Natural killer cell (primary cell): ENCODE measurements around the gene ZMYM2. TPM values are rescaled to one million over a fixed set of nuclear protein-coding genes. Genes with fewer than 3 reads are reported as not detected.

Experiments
- ATAC-seq, 3 donors: fragments of 150-1000 bp in 2 of 3; fragments of 200-7000 bp in 1 of 3; cut with Tn5 transposase; 1 replicate in 1 of 3; 2 replicates in 2 of 3; pipeline ENCODE4 v1.10.0; 2021; ENCODE audit warnings: mild to moderate bottlenecking in 2 of 3, moderate library complexity in 2 of 3
- DNase-seq, 2 donors: peaks; one replicate each; pipeline versions ENCODE4 v3.0.0 to v3.0.0-alpha.2; 2013 to 2021; ENCODE audit warnings: mixed read lengths in 1 of 2
- H3K27ac ChIP-seq: one replicate; pipeline ENCODE4 v1.5.1; 2013; ENCODE audit warnings: mild to moderate bottlenecking, low read length
- H3K27me3 ChIP-seq: one replicate; pipeline ENCODE4 v1.6.1; 2013; ENCODE audit warnings: low read length; ENCODE audit not compliant: control insufficient read depth, insufficient read depth
- H3K36me3 ChIP-seq: one replicate; pipeline ENCODE4 v1.6.1; 2013; ENCODE audit warnings: low read length; ENCODE audit not compliant: control insufficient read depth, insufficient read depth
- H3K4me1 ChIP-seq: one replicate; pipeline ENCODE4 v1.6.1; 2013; ENCODE audit warnings: low read length; ENCODE audit not compliant: control insufficient read depth, insufficient read depth
- H3K4me3 ChIP-seq: one replicate; pipeline ENCODE4 v1.5.1; 2013; ENCODE audit warnings: low read length
- H3K9me3 ChIP-seq: one replicate; pipeline ENCODE4 v1.6.1; 2013; ENCODE audit warnings: low read length; ENCODE audit not compliant: control insufficient read depth, insufficient read depth
- H3K27ac Mint-ChIP-seq, 2 donors: one replicate each; pipeline ENCODE4 v1.8.0; 2022; ENCODE audit warnings: mild to moderate bottlenecking in 2 of 2, mixed read lengths in 2 of 2, moderate library complexity in 1 of 2
- H3K27me3 Mint-ChIP-seq, 2 donors: one replicate each; pipeline ENCODE4 v1.8.0; 2022; ENCODE audit warnings: low read depth in 2 of 2, mixed read lengths in 2 of 2
- H3K36me3 Mint-ChIP-seq: one replicate; pipeline ENCODE4 v1.8.0; 2022; ENCODE audit warnings: mixed read lengths
- H3K4me1 Mint-ChIP-seq, 2 donors: one replicate each; pipeline ENCODE4 v1.8.0; 2022; ENCODE audit warnings: mixed read lengths in 2 of 2
- H3K4me3 Mint-ChIP-seq: one replicate; pipeline ENCODE4 v1.8.0; 2022; ENCODE audit warnings: mild to moderate bottlenecking, moderate library complexity, mixed read lengths
- H3K9me3 Mint-ChIP-seq, 2 donors: one replicate each; pipeline ENCODE4 v1.8.0; 2022; ENCODE audit warnings: mixed read lengths in 2 of 2
- WGBS: methylation state at CpG from one replicate; pipeline ENCODE4 v1.1.7; 2013; ENCODE audit warnings: missing lambda C conversion rate; ENCODE audit not compliant: insufficient coverage; 5-methylcytosine and 5-hydroxymethylcytosine counted together
- intact Hi-C: fragments of 100-400 bp; cut with micrococcal nuclease; formaldehyde crosslinking; loops from one replicate; pipeline ENCODE4 v1.14.2; 2022
- total RNA-seq, 4 donors: library from RNA; stranded (reverse); fragments of 120-200 nt in 1 of 4; gene quantifications; one replicate each; pipeline versions ENCODE4 v1.2.3 to v1.2.4, GENCODE V29; 2013 to 2022
- TF ChIP-seq, protein P1 (sequence below): fragments of 200-600 bp; IDR thresholded peaks from one replicate; pipeline ENCODE4 v1.8.0; 2022; ENCODE audit warnings: antibody characterized with exemption

Gene ZMYM2
- total RNA-seq, 3 donors from 2014 or later (not counting 1 experiment from before 2014, with no cell fraction given), result 82.1 to 101 (median 87.0) TPM

- Mint-ChIP-seq H3K27ac (no peak overlapping the region), H3K36me3 (no peaks in the 10 kb centered on the region), H3K4me3 (no peak overlapping the region), H3K9me3 (no peaks in the 10 kb centered on the region), H3K27me3 (peaks cover 47 to 51% of the 10 kb centered on the region in 2 donors), H3K4me1 (no peaks in the 10 kb centered on the region)
- H3K4me3 ChIP-seq, result no peak overlapping the region
- ATAC-seq, result no peak
- TF ChIP-seq, protein P1, sequence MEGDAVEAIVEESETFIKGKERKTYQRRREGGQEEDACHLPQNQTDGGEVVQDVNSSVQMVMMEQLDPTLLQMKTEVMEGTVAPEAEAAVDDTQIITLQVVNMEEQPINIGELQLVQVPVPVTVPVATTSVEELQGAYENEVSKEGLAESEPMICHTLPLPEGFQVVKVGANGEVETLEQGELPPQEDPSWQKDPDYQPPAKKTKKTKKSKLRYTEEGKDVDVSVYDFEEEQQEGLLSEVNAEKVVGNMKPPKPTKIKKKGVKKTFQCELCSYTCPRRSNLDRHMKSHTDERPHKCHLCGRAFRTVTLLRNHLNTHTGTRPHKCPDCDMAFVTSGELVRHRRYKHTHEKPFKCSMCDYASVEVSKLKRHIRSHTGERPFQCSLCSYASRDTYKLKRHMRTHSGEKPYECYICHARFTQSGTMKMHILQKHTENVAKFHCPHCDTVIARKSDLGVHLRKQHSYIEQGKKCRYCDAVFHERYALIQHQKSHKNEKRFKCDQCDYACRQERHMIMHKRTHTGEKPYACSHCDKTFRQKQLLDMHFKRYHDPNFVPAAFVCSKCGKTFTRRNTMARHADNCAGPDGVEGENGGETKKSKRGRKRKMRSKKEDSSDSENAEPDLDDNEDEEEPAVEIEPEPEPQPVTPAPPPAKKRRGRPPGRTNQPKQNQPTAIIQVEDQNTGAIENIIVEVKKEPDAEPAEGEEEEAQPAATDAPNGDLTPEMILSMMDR, result no peak
- no peak for DNase-seq
- WGBS, result 66% methylated on average over 8 of the region's 8 CpGs
- H3K27me3 ChIP-seq, result peaks cover 4% of the 10 kb centered on the region
- H3K36me3 ChIP-seq, result no peaks in the 10 kb centered on the region
- H3K27ac ChIP-seq, result no peak overlapping the region
- no peaks in the 10 kb centered on the region for H3K4me1 ChIP-seq
- intact Hi-C loops, result no loop called here
- H3K9me3 ChIP-seq, result no peaks in the 10 kb centered on the region
Measured at GRCh38 chr13:20101467-20102316, 143.2 kb downstream of the ZMYM2 start.

- no peaks in the 10 kb centered on the region for H3K36me3 ChIP-seq
- no peaks in the 10 kb centered on the region for H3K4me1 Mint-ChIP-seq
- H3K4me3 Mint-ChIP-seq, result no peak overlapping the region
- H3K9me3 Mint-ChIP-seq, result no peaks in the 10 kb centered on the region
- no peaks in the 10 kb centered on the region for H3K36me3 Mint-ChIP-seq
- 41% methylated on average over 9 of the region's 9 CpGs for WGBS
- H3K27ac Mint-ChIP-seq, result no peak overlapping the region
- H3K4me1 ChIP-seq, result no peaks in the 10 kb centered on the region
- peaks cover 47 to 50% of the 10 kb centered on the region in 2 donors for H3K27me3 Mint-ChIP-seq
- H3K27ac ChIP-seq, result no peak overlapping the region
- TF ChIP-seq, protein P1, result no peak
- H3K27me3 ChIP-seq, result peaks cover 3% of the 10 kb centered on the region
- no peak for ATAC-seq
- H3K4me3 ChIP-seq, result no peak overlapping the region
- no peaks in the 10 kb centered on the region for H3K9me3 ChIP-seq
- intact Hi-C loops, result no loop called here
- no peak for DNase-seq
Measured at GRCh38 chr13:20102525-20103180, 144.1 kb downstream of the ZMYM2 start.

DNA sequence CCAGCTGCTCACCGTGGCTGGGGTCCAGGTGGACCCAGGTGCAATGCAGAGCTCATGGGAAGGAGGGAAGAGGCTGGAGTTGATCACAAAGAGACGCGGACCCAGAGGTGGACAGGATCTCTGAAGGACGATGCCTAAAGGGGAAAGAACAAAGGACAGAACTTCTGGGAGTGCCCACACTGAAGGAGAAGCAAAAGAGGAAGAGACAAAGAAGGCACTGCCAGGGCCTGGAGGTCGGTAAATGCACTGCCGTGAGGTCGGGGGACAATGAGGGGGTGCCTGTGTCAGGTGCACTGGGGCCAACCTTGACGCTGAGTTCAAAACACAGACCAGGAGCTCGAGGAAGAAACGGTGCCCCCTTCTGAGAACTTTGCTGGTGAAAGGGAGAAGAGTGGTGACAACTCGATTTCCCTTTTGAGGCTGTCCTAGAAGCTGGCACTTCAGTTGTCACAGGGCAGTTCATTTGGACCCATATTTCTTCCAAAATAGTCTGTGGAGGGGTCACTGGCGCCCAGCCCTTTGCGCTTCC, 146.7 kb downstream of the ZMYM2 start:
- TF ChIP-seq, protein P1, result no peak
- H3K36me3 ChIP-seq, result no peaks in the 10 kb centered on the region
- no peaks in the 10 kb centered on the region for H3K9me3 ChIP-seq
- Mint-ChIP-seq H3K27me3 (peaks cover 34 to 38% of the 10 kb centered on the region in 2 donors), H3K27ac (no peak overlapping the region), H3K9me3 (no peaks in the 10 kb centered on the region), H3K36me3 (no peaks in the 10 kb centered on the region), H3K4me1 (no peaks in the 10 kb centered on the region), H3K4me3 (no peak overlapping the region)
- H3K4me3 ChIP-seq, result no peak overlapping the region
- DNase-seq (no peak), ATAC-seq (no peak)
- 84% methylated on average over 13 of the region's 13 CpGs for WGBS
- H3K27ac ChIP-seq, result no peak overlapping the region
- intact Hi-C loops, result no loop called here
- H3K4me1 ChIP-seq, result no peaks in the 10 kb centered on the region
- H3K27me3 ChIP-seq, result no peaks in the 10 kb centered on the region
